HG03060 (cell line): ENCODE measurements around the gene ZNF488.

Experiments used
- ATAC-seq: cut with Tn5 transposase; IDR thresholded peaks from one replicate; pipeline ENCODE4 v1.9.1; 2021; ENCODE audit warnings: low read depth, moderate number of reproducible peaks; ENCODE audit not compliant: unreplicated experiment

Gene ZNF488

GRCh38 chr10:47350671-47351640, 33.1 kb downstream of the ZNF488 start:
- no peak for ATAC-seq

GRCh38 chr10:47349941-47350371, 34.1 kb downstream of the ZNF488 start:
- no peak for ATAC-seq

DNA sequence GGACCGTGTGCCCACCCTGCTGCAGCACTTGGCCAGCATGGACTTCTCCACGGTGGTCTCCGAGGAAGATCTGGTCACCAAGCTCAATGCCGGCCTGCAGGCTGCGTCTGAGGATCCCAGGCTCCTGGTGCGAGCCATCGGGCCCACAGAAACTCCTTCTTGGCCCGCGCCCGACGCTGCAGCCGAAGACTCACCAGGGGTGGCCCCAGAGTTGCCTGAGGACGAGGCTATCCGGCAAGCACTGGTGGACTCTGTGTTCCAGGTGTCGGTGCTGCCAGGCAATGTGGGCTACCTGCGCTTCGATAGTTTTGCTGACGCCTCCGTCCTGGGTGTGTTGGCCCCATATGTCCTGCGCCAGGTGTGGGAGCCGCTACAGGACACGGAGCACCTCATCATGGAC, 34.6 kb downstream of the ZNF488 start:
- no peak for ATAC-seq

DNA sequence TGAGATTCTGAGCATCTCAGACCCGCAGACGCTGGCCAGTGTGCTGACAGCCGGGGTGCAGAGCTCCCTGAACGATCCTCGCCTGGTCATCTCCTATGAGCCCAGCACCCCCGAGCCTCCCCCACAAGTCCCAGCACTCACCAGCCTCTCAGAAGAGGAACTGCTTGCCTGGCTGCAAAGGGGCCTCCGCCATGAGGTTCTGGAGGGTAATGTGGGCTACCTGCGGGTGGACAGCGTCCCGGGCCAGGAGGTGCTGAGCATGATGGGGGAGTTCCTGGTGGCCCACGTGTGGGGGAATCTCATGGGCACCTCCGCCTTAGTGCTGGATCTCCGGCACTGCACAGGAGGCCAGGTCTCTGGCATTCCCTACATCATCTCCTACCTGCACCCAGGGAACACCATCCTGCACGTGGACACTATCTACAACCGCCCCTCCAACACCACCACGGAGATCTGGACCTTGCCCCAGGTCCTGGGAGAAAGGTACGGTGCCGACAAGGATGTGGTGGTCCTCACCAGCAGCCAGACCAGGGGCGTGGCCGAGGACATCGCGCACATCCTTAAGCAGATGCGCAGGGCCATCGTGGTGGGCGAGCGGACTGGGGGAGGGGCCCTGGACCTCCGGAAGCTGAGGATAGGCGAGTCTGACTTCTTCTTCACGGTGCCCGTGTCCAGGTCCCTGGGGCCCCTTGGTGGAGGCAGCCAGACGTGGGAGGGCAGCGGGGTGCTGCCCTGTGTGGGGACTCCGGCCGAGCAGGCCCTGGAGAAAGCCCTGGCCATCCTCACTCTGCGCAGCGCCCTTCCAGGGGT, 35.2 kb downstream of the ZNF488 start:
- ATAC-seq: no peak

- ATAC-seq: no peak
These were observed 35.9 kb downstream of the ZNF488 start, which contains the start of gene RBP3 for GRCh38 chr10:47348138-47348651. TSS of gene RBP3 (plus strand) at chr10:47348363. CDS start at chr10:47348485, 122 bp downstream.

- no peak for ATAC-seq
These were observed 36.8 kb downstream of the ZNF488 start for GRCh38 chr10:47347303-47347675.

DNA sequence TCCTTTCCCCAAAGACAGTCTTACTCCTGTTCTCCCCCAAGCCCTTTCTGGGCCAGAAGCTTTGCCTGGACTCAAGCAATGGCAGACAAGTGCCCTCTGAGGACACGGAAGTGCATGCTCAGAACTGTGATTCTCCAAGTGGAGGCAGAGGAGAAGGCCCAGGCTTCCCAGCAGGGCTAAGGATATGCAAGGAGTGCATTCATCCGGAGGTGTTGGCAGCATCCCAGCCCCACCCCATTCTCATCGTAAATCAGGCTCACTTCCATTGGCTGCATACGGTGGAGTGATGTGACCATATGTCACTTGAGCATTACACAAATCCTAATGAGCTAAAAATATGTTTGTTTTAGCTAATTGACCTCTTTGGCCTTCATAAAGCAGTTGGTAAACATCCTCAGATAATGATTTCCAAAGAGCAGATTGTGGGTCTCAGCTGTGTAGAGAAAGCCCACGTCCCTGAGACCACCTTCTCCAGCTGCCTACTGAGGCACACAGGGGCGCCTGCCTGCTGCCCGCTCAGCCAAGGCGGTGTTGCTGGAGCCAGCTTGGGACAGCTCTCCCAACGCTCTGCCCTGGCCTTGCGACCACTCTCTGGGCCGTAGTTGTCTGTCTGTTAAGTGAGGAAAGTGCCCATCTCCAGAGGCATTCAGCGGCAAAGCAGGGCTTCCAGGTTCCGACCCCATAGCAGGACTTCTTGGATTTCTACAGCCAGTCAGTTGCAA, 37.4 kb downstream of the ZNF488 start:
- ATAC-seq: no peak

DNA sequence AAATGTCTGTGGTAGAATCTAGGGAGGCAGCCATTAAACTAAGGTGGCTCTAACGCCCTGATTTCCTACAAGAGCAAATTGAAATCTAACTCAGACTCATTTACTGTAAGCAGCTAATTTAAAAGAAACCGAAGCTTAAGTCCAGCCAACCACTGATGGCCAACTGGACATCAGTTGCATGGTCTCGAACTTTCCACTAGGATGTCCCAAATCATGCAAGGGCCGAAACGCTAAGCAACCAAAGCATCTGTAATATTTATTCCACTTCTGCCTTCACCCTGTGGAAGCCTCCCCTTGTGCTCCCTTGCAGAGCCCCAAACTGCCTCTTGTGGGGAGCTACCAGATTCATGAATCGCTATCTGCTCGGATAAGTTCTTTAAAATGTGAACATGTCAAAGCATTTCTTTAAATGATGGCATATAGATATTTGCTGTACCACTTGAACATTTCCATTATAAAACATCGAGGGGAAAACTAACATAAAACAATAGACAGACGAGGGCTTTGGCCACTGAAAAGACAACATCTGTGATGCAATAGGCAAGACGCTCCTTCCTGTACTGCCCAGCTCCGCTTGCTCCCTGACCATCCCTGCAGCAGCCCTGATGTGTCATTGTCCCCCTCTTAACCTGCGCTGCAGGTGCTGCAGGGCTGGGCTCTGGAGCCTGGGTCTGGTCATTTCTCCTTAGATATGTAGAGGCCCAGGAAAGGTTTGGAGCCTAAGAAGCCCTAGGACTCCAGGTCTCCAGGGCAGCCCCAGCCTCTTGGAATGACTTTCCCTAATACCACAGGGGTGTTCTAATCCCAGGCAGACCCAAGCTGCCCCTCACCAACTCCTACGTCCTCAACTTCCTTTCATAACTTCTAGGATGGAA, 38.9 kb downstream of the ZNF488 start:
- ATAC-seq: no peak

- no peak for ATAC-seq
These were observed 43.4 kb downstream of the ZNF488 start for GRCh38 chr10:47340608-47341170.

GRCh38 chr10:47339759-47340607, 44.1 kb downstream of the ZNF488 start:
- no peak for ATAC-seq

DNA sequence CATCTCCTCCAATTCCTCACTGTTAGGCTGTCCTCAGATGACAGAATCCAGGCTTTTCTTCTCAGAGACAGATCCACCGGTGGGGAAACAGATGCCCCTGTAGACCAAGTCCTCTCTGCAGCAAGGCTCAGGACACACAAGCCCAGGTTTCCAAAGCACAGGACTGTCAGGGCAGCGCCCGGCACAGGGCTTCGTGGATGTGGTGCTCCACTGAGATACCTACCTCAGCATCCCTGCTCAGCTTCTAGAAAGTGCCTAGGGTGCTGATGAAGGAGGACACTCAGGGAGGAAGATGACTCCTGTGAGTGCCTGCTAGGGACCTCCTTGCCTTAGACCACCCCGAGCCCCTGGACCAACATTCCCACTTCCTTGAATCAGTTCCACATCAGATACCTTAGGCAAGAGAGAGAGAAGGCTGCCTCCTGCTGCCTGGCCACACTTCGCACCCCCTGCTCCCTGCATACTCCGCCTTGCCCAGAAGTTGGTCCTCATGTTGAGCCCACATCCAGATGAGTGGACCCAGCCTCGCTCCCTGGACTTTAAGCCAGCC, 44.8 kb downstream of the ZNF488 start:
- no peak for ATAC-seq

DNA sequence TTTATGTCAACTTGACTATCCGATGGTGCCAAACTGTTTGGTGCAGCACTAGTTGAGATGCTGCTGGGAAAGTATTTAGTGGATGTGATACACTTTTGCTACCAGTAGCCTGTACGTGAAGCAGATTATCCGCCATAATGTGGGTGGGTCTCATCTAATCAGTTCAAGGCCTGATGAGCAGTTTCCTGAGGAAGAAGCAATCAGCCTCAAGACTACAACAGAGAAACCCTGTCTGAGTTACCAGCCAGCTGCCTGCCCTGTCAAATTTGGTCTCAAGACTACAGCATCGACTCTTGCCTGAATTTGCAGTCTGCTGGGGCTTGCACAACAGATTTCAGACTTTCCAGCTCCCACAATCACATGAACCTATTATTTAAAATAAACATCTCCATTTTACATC, 46.8 kb downstream of the ZNF488 start:
- no peak for ATAC-seq

- no peak for ATAC-seq
These were observed 47.5 kb downstream of the ZNF488 start for GRCh38 chr10:47336387-47337134.

DNA sequence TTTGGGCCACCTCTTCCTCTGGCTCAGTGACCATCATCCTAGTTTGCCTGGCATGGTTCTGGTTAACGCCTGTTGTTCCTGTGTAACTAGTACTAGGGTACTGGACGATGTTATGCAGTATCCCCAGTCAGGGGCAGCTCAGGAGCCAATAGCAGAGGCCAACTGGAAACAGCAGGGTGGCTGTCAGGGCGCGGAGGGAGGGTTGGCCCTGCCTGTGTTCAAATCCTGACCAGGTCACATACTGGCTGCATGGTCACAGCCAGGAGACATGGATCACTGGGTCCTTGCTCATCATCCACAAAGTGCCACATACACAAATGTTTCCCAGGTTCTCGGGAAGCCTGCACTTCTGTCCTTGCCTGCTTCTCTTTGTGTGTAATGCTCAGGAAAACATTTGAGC, 48.2 kb downstream of the ZNF488 start:
- ATAC-seq: no peak

DNA sequence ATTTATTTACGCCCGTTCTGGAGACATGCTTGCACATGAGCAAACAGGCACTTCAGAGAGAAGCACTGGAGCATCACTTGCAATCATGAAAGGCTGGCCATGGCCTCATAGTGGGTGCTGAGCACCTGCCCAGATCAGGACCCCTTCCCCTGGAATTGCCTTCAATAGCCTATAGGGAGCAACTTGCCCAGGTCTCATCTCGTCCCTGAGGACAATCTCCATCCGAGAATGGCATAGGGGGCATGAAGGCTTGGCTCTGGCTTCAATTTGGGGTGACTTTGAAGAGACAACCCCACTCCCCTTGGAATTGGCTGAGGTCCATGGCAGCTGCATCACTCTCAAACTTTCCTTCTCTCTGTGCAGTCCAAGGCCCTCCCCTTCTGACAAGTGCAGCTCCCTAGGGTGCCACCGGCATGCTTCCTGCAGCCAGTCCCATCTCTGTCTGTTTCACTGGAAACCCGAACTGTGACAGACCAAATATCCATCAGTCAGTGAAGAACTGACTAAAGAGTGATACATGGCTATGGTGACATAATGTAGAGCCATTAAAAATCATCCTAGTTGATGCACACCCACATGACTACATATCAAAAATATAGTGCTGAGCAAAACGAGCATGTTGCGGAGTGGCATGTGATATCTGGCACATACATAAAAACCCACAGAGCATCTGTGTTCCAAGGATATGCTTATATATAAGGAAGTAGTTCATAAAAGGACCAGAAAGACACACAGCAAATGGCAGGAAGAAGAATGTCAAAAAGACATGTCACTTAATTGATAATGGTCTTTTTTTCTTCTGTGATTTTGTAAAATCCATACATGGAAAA, 49.4 kb downstream of the ZNF488 start:
- no peak for ATAC-seq

- no peak for ATAC-seq
These were observed 50.6 kb downstream of the ZNF488 start for GRCh38 chr10:47333532-47333931.
